VCaP (cell line): ENCODE measurements around the gene TMEM79.

ENCODE experiments used
- H3K27ac ChIP-seq: fragments of 450-650 bp; 2 replicates; pipeline ENCODE4 v1.5.1; 2017
- TF ChIP-seq, protein P1 (sequence below): fragments of 450-650 bp; conservative IDR thresholded peaks from 2 replicates; pipeline ENCODE4 v1.5.1; 2017; ENCODE audit warnings: mild to moderate bottlenecking, moderate library complexity

Gene TMEM79

DNA sequence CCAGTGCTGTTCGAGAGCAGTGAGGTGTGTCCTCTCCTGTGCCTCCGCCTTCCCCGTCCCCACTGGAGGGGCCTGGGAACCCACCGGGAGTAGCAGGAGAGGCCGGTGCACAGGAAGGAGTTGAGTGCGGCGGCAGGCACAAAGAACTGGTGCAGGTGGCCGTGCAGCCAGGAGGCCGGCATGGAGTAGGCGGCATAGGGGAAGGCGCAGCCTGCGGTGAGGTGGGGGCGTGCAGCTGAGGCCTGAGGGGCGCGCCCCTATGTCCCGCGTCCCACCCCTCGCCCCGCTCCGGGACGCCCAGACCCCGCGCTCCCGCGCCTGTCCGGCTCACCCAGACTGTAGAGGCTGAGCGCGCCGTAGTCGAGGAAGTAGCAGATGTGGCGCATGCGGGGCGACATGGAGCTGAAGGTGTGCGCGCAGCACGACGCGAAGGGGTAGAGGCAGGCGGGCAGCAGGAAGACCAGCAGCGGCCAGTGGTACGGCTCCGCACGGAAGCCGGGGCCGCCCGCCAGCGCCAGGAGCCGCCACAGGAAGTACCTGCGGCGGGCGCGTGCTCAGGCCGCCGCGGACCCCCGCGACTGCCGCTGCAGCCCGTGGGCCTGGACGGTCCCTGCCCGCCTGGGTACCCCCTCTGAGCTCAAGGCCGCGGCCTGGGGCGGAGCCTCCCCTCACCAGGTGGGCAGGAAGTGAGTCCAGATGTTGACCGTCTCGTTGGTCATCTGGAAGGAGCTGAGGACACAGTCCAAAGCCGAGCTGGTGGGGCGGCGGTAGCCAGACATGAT is 38.5 kb upstream of the TMEM79 start:
- peak overlapping the region; percentile 40; the same call in 1 of the 2 replicates for H3K27ac ChIP-seq
- TF ChIP-seq, protein P1, sequence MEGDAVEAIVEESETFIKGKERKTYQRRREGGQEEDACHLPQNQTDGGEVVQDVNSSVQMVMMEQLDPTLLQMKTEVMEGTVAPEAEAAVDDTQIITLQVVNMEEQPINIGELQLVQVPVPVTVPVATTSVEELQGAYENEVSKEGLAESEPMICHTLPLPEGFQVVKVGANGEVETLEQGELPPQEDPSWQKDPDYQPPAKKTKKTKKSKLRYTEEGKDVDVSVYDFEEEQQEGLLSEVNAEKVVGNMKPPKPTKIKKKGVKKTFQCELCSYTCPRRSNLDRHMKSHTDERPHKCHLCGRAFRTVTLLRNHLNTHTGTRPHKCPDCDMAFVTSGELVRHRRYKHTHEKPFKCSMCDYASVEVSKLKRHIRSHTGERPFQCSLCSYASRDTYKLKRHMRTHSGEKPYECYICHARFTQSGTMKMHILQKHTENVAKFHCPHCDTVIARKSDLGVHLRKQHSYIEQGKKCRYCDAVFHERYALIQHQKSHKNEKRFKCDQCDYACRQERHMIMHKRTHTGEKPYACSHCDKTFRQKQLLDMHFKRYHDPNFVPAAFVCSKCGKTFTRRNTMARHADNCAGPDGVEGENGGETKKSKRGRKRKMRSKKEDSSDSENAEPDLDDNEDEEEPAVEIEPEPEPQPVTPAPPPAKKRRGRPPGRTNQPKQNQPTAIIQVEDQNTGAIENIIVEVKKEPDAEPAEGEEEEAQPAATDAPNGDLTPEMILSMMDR, result no peak

DNA sequence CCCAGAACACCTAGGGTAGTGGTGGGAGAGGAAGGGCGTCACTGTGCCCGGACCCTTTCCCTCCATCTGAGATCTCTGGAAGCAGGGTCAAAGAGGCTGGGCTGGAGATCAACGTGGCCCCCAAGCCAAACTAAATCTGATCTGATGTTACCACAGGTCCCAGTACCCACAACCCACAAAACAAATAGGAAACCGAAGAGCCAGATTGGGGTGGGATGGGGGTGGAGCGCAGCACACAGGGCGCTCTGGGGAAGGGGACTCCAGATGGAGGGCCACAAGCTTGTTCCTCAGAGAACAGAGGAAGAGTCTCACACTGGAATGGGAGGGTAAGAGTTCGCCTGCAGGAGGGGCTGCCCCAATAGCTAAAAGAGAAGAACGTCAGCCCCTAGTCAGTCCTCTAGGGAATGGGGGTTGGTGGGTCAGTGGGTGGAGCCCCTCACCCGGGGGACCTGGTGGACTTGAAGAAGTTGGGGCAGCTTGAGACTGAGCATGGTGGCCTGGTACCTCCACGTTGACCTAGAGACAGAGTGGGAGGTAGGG is 37.8 kb upstream of the TMEM79 start:
- TF ChIP-seq, protein P1, result no peak
- H3K27ac ChIP-seq, result peak overlapping the region; percentile 40; the same call in 1 of the 2 replicates

DNA sequence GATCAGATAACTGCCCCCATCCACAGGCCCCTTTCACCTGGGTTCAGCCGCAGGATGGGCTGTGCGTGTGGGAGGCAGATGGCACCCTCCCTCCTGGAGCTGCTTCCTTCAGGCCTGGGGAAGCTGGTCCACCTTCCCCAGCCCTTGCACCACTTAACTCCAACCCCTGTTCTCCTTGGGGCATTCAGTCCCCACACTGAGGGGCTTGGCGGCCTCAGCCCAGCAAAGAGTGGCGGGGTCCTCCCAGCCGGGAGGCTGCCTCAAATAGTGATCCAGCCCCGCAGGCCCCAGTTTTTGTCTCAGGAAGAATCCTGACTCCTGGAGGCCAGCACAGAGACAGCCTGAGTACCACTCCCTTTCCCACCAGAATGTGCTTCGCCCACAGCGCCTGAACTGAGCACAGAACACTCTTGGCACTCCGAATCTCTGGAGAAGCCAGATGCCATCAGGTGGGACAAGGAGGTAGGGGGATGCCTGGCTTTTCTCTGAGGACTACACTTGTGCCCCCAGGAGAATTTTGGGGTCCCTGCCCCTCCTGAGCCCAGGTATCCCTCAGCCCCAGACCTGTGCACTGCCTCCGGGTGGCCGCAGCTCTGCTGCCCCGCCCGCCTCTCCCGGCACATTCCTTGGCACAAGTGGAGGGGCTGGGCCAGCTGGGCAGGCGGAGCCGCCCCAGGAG is 37.2 kb upstream of the TMEM79 start:
- TF ChIP-seq, protein P1, result no peak
- no peak overlapping the region for H3K27ac ChIP-seq

DNA sequence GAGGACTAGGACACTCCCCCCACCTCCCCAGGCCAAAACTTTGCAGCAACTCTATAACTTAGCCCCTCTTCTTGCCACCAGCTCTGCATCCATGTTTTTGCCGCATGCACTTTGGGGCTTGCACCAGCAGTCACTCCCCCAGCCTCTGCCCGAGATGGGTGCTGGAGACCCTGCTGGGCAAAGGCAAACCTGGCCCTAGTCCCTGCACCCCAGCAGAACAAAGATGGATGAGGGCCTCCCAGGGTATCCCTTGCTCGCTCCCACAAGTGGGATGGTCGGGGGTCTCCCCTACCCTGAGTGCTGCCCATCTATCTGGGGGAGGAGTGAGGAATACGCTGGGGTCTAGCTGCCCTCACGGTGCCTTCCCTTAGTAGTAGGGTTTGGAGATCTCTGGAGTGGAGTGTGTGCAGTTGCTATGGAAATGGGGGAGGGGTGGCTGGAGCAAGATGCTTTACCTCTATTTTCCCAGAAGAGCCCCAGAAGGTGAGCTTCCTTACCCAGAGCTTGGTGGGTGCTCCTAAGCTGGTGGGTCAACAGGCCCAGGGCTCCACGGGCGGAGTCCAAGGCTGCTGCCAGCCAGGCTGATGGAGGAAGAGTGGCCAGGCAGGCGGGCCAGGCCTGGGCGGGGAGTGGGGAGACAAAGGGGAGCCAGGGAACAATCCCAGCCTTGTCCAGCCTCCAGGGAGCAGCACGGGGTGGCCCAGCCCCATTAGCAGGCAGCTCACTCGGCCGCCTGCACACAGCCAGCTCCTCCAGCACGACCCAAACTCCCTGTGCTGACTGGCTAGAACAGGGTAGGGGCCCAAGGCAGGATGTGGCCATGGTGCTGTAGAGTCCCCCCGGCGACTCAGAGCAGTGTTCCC is 36.4 kb upstream of the TMEM79 start, which contains the start of gene PAQR6:
Gene PAQR6 (minus strand): TSS at position 597 of the 863 bp plus-strand sequence. CDS start 1,325 bp downstream, outside the sequence.
- TF ChIP-seq, protein P1, result no peak

DNA sequence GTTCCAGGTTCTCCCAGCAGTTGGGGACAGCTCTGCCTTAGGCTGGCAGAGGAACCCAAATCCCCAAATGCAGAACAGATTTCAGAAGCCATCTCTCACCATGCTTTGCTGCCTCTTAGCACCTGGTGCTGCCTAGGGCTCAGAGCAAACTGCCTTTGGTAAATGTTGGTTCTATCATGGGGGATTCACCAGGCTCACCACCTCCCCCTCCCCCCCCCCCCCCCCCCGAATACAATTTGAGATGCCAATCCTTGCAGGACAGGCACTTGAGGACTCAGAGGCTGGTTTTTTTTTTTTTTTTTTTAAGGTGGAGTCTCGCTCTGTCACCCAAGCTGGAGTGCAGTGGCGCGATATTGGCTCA is 35.8 kb upstream of the TMEM79 start:
- no peak overlapping the region for H3K27ac ChIP-seq
- TF ChIP-seq, protein P1, result no peak

More for the DNA sequence above, 36.4 kb upstream of the TMEM79 start, which contains the start of gene PAQR6:
- H3K27ac ChIP-seq, result no peak within 1 kb of the TSS

DNA sequence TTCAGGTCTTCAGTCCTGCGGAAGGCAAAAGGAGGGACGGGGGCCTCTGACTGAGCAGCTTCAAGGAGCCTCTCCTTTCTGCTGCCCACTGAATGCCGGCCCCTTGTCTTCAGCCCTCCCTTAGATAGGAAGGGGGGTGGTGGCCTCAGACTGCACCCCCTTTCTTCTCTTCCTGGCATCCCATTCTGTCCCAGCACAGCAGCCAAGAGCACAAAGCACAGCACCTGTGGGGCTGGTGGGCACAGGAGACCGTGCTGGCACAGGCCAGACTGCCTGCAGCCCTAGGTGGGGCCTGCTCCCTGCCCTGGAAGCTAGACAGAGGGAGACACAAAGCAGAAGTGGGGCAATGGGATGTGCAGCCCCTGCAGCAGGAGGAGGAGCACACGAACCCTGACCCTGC is 34.5 kb upstream of the TMEM79 start:
- TF ChIP-seq, protein P1, result no peak
- H3K27ac ChIP-seq, result no peak overlapping the region
